Central memory CD4-positive, alpha-beta T cell (primary cell): ENCODE results near the gene ADAM23.

Experiments
- DNase-seq: peaks from one replicate; pipeline ENCODE4 v3.0.0; 2022

The ADAM23 gene

GRCh38 chr2:206665251-206665650 is 221.9 kb downstream of the ADAM23 start:
- no peak for DNase-seq
